ENCODE data around the gene VPS4B.

VPS4B gene

DNA sequence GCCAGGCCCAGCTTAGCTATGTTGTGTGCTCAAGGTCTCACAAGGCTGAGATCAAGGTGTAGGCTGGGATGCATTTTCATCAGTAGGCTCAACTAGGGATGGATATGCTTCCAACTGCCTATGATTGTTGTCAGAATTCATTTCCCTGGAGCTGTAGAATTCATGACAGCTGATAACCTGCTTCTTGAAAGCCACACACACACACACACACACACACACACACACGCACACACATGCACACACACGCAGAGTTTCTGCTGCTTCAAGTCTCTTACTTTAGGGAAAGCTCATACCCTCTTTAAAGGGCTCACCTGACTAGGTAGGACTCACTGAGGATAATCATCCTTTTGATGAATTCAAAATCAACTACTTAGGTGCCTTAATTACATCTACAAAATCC lies 8.2 kb upstream of the VPS4B start:
- no peak for DNase-seq (ENCODE audit: low read depth, low spot score)

DNA sequence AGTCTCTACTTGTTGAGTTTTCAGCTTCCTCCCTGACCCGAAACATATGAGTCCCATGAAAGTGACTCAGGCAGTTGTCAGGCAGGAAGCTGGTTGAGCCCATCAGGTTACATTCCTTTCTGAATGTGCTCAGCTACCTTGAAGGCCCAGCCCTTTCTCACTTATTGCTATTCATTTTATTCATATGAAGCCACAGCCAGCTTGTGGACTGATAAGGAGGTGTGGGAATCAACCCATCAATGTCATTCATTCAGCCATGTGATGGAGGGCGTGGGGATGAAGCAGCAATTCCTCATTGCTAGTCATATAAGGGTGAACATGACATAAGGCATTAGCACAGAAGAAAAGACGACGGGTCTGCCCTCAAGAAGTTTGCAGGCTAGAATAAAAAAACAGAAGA lies 5.3 kb upstream of the VPS4B start:
- DNase-seq (ENCODE audit: low read depth, low spot score), result no peak

DNA sequence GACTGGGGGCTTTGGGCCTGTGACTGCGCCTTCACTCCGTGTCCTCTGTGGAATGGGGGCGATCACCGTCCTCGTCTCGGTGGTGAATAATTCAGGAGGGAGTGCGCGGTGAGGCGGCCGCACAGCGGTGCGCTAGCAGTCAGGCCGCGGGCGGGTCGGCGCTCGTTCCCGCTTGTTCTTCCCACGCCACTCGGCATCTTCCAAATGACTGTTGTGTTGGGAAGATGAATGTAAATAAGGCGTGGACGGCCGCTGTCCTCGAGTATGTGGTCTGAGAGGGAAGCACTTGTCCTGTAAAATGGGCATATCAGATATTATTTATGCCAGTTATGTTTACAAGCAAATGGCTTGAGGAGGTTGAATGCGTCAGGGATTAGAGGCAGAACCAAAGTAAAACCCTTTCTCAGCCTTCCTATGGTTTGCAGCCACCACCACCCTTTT lies 608 bp upstream of the VPS4B start:
- DNase-seq (ENCODE audit: low read depth, low spot score), result no peak

DNA sequence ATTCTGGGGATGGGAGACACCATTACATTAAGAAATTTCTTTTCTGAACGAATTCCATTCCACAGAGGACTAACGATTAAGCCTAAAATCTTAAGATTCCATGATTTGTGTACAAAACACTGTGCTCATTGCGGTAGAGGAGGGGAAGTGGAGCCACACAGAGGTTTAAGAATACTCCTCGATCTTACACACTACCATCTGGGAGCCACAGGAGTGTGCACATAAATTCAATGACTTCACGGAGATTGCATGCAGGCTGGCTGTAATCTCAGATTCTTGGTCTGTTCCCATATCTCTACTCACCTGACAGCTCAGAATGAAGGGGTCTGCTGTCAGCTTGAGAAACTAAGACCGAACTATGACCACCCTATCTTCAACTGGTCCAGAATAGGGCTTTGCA lies 762 bp downstream of the VPS4B start:
- no peak for DNase-seq (ENCODE audit: low read depth, low spot score)

DNA sequence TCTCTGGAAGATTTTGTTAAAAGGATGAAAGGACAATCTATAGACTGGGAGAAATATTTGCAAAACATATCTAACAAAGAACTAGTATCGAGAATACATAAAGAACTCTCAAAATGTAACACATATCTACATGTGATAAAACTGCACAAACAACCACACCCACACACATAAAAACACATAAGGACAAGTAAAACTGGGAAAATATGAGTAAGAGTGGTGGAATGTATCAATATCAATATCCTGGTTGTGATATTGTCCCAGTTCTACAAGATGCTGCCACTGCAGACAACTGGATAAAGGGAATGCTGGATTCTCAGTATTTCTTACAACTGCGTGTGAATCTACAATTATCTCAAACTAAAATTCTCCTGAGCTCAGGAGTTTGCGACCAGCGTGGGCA lies 9.3 kb downstream of the VPS4B start:
- no peak for DNase-seq (ENCODE audit: low read depth, low spot score)

DNA sequence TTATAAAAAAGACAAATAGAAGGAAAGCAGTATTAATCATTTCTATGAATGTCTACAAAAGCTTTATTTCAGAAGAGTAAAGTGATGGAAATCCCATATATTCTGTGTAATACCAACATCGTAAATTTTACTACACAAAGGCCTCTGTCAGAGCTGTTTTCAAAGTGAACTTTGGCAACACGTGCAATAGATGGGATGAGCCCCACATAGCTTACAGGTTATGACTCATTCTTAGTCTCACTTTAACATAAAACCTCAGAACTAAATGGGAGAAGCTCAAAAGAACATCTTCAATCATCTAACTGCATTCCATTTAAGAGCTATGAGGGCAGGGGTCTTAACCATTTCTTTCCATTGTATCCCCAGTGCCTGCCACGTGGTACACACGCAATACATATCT lies 11.5 kb downstream of the VPS4B start:
- DNase-seq (ENCODE audit: low read depth, low spot score), result no peak

DNA sequence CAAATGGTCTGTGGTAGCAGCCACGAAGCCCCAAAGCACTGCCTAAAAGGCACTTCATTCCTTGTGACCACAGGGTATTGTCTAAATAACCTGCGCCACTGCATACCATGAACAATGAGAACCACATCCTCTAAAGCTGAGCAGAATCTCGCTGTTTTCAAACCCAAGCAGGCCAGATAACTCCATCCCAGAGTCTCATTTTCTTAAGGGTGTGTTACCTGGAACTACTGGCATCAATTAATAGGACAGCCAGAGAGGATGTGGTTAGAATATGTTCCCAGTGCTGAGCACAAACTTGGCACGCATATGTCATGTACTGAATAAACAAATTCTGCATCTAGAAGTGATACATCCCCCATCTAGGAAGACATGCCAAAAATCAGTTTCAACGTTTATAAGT lies 13.0 kb downstream of the VPS4B start:
- no peak for DNase-seq (ENCODE audit: low read depth, low spot score)

DNA sequence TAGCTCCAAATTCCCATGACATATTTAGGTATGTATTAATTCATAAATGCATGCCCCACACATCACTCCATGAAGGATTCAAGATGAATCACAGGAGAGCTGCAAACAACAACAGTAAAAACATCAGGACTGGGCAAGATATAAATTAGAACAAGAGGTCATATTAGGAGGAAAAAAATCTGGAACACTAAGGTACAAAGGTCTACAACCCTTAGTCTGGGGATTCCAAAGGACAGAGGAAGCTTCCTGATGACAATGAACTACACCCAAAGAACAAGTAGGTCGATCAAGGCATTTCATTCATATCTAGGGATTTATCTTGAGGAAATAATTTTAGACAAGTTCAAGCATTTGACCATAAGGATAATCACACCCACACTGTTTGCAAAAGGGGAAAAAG lies 14.5 kb downstream of the VPS4B start:
- no peak for DNase-seq (ENCODE audit: low read depth, low spot score)

DNA sequence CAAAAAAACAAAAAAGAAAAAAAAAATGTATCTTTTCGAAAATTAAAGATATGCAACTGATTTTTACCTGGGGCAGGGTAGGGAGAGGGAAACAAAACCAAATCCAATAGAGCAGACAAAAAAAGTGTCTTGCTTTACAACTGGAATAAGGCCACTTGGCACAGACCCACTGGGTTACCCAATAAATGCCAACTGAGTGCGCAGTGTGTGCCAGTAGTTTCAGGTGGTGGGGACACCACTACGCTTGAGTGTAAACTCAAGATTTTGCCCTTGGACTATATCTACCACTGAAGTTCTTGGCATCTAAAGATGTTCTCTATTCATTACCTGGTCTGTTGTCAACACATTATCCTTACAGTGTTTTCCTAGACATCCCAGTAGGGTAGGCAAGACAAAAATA lies 16.3 kb downstream of the VPS4B start:
- DNase-seq (ENCODE audit: low read depth, low spot score), result no peak

DNA sequence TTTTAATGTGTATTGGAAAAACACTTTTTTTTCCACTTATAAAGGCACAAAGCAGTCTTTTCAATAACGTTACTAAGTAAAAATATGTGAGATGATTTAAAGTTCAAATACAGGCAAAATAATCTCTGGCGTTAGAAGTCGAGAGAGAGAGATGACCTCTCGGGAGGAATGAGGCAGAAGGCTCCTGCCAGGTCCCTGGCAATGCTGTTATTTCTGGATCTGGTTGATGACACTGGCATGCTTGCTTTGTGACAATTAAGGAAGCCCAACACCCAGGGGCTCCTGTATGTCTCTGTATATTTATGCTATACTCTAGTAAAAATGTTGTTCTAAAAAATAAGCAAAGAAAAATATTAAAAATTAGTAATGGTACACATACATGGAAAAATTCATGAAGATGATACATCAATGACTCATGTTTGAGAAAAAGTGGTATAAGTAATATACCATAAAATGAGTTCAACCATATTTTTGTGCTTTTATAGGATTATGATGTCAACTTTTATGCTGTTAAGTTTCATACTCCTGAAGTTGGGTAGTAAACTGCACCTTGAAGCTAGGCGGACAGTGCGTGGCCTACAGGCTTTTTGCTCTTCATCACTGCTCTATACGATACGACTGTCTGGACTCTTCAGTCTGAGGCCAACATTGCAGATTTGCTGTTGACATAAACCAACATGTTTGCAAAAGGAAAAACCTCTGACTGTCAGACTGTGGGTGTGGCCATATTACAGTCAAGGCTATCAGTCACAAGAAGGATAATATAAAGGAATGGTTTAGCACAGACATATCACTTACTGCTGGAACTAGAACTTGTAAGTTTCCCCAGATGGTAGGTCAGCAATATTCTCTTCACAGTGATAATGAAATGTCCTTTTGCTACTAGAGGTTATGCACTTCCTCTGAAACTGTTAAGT lies 19.8 kb downstream of the VPS4B start:
- no peak for DNase-seq (ENCODE audit: low read depth, low spot score)

DNA sequence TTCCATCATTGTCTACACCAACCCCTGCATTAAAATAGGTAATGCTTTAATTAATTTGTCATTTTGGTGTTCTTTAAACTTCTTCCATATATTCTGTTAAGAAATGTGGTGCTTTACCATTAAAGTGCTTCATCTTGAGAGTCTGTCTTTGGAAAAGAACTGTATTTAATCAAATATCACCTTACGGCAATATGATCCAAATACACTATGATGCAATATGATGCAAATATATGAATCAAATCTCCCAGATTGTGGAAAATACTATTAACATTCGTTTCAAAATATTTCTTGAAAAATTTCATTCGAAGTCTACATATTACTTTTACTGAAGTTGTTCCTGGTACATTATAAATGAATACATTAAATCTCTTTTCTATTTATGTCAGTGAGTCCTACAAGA lies 23.0 kb downstream of the VPS4B start:
- no peak for DNase-seq (ENCODE audit: low read depth, low spot score)

DNA sequence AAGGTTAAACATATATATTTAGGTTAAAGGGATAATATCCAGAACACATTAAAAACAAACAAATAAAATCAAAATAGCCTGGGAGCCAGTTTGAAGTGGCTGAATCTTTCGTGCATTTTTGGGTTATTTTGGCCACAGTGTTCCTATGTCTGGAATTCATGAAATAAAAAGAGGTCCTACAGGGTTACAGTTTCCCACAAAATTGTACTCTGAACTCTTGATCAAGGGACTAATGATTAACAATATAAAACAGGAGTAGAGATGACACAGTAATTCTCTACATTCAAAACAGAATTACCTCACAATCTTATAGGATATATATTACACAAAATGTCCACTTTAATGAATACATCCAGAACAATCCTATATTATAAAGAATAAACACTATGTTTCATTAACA lies 24.9 kb downstream of the VPS4B start:
- DNase-seq (ENCODE audit: low read depth, low spot score), result no peak

DNA sequence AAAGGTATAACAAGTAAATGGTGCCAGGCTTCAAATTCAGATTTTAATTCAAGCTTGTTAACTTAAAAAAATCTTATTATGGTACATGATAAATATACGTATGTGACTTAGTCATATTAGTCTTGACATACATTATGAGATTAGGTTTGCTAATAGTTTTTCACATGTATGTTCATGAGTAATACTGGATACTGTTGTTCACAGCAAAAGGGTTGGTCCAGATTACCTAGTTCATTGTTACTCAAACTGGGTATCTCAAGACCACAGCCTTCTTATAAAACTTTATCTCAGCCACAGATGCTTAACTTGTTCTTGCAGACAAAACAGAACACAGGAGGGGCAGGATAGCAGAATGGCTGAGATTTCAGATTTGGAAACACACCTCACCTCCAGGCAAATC lies 26.8 kb downstream of the VPS4B start:
- no peak for DNase-seq (ENCODE audit: low read depth, low spot score)

DNA sequence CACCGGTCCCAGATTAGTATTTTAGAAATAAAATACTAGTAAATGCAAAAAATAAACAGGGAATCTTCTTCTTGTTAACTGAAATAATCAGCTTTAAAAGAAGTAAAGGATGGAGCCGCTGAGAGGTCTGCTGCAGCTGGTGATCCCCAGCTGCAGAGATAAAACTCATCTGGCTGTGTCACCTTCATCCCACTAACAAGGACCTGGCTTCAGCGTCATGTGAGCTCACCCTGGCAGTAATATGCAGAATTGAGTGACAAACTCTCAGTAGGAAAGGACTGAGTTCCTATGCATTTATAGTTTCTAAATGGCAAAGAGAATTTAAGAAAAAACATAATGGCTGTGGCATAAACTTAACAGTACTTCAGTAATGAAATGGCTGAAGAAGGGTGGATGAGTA lies 27.3 kb downstream of the VPS4B start:
- DNase-seq (ENCODE audit: low read depth, low spot score), result no peak

DNA sequence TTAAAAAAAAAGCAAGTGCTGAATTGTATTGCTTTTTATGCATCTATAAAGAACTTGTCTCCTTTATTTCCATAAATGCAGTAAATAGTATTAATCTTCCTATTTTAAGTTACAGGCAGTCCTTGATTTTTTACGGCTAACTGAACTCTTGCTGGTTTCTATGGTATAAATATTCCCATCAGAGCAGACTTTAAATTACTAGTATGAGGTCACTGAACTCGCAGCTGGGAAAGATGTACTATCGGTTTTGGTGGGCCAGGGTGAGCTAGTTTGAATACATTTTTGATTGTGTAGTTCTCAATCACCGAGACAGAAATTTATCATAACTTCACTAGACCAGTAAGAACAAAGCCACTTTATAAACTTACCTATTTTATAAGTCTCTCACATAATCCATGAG lies 34.4 kb downstream of the VPS4B start:
- DNase-seq (ENCODE audit: low read depth, low spot score), result no peak

DNA sequence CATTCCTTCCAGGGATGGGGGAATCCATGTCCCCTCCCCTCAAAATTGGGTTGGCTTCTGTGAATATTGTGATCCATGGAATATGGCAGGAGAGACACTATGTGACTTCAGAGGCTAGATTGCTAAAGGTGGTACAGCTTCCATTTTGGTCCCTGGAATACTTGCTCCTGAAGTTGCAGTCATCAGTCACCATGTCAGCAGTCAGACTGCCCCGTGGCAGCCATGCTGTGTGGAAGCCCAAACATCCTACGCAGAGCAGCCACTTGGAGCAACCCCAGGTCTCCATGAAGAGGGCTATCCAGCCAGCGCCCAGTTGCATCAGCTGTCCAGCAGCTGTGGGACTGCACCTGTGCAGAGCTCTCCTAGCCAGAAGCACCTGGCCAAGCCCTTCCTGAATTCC lies 39.4 kb downstream of the VPS4B start:
- DNase-seq (ENCODE audit: low read depth, low spot score), result no peak

DNA sequence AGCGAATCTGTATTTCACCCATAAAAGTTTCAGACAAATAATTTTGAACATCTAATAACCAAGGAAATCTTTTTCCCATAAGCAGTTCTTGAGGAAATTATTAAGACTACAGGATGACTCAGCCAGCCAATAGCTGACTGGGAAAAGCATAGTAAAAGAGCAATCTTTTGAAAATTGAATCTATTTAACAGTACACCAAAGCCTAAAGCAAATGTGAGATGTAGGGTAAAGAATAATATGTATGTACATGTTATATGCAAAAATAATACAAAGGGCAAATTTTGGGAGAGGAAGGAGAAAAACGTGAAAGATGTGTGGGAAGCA lies 42.7 kb downstream of the VPS4B start:
- DNase-seq (ENCODE audit: low read depth, low spot score), result no peak

DNA sequence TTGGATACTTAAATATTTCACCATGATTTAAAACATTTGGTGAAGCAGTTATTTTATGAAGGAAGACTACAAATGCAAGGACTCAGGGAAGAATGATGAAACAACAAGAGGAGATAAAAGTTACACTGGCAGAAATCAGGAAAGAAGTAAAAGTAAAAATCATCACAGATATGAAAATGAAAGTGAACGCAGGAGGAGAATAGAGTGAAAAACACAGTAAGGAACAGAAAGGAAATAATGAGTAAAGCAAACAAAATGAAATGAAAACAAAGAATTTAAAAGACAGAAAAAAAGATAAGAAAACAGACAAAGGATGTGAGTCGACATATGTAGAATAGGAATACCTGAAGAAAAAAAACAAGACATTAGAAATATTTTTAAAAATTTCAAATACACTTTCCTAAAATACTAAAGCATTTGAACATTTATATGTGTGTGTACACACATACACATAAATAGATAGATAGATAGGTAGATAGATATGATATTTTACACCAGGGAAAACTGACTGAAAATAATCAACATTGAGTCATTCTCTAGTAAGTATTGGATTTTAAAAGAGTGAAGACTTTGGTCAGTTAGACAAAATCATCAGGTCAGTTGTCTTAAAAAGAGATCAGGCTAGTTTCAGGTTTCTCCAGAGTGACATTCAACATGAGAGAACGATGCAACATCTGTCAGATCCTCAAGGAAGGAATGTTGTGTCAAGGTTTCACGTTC lies 43.2 kb downstream of the VPS4B start:
- no peak for DNase-seq (ENCODE audit: low read depth, low spot score)

DNA sequence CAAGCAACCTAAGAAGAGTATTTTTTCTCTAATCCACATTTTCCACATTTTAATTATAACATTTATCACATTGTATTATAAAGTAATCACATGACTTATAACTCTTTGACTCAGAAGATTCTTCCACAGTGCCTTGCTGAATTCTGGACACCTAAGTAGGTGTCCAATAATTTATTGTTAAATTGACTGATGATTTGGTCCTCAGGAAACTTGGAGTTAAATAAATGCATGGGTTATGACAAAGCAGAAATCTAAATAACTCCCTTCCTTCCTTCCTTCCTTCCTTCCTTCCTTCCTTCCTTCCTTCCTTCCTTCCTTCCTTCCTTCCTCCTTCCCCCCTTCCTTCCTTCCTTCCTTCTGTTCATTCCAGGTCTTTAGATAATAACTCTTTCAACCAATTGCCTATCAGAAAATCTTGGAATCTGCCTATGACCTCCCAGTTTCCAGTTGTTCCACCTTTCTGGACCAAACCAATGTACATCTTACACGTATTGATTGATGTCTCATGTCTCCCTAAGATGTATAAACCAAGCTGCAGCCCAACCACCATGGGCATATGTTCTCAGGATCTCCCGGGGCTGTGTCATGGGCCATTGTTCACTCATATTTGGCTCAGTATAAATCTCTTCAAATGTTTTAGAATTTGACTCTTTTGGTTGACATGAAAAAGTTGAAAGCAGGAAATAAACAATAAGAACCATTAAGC lies 44.8 kb downstream of the VPS4B start:
- no peak for DNase-seq (ENCODE audit: low read depth, low spot score)

DNA sequence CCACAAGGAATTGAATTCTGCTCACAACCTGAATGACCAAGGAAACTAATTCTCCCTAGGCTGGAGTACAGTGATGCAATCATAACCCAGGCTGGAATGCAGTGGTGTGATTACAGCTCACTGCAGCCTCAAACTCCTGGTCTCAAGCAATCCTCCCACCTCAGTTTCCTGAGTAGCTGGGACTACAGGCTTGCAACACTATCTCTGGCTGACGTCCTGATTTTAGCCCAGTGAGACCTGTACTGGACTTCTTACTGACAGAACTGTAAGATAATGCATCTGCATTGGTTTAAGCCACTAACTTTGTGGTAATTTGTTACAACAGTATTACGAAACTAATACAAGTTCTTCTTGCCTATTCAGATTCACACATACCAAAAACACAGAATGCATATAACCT lies 45.7 kb downstream of the VPS4B start:
- no peak for DNase-seq (ENCODE audit: low read depth, low spot score)

DNA sequence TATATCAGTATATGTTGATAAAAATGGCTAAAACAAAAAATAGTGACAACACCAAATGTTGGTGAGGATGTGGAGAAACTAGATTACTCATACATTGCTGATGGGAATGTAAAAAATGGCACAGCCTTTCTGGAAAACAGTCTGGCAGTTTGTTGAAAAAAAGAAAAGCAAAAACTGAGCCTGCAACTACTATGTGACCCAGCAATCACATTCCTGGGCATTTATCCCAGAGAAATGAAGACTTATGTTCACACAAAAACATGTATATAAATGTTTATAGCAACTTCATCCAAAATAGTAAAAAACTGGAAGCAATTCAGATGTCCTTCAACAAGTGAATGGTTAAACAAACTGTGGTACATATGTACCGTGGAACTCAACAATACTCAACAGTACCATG lies 47.7 kb downstream of the VPS4B start:
- no peak for DNase-seq (ENCODE audit: low read depth, low spot score)

DNA sequence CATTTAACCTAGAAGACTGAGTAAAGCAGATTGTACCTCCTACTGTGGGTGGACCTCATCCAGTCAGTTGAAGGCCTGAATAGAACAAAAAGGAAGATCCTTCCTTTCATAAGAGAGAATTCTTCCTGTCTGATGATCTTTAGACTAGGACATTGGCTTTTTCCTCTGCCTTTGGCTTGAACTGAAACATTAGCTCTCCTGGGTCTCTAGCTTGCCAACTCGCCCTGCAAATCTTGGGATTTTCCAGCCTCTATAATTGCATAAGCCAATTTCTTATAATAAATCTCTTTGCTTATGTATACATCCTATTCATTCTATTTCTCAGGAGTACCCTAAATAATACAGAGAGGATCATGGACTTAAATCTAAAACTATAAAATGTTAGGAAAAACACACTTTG lies 49.1 kb downstream of the VPS4B start:
- DNase-seq (ENCODE audit: low read depth, low spot score), result no peak

DNA sequence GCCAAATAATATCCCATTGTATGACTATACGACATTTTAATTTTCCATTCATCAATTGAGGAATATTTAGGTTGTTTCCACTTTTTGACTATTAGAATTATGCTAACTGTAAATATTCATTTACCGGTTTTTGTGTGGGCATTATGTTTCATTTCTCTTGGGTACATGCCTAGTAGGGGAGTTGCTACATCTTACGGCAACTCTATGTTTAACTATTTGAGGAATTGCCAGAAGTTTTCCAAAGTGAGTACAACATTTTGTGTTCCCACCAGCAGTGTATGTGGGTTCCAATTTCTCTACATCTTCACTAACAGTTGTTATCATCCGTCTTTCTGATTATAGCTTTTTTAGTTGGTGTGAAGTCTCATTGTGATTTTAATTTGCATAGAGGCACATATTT lies 53.7 kb downstream of the VPS4B start:
- no peak for DNase-seq (ENCODE audit: low read depth, low spot score)

All from brain pericyte (primary cell).